CD4-positive, alpha-beta T cell treated with Interleukin-4 for 4 hours (primary cell): Measurements from ENCODE around the gene ANK2.
A peak's percentile ranks its signal among the peaks of the same experiment; 100 is the strongest.

Source experiments
- DNase-seq: peaks from one replicate; pipeline ENCODE4 v3.0.0-alpha.2; 2020

Gene ANK2

DNA sequence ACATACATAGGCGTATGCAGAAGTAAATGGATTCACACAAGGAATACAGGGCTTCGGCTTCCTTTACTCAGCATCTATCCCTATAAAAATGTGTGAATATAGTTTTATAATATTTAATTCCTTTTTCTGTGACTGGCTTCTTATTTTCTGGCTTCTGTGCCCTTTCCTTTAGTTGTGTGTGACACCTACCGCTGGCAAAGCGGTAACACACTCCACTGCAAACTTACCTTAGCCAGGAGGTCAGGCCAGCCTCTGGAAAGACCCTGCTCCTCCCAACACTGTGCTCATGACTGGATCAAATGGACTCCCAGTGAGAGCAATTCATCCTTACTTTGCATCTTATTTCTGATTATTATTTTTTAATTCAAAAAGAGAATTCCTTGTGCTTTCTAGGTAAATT, 244.2 kb downstream of the ANK2 start:
- DNase-seq: no peak

DNA sequence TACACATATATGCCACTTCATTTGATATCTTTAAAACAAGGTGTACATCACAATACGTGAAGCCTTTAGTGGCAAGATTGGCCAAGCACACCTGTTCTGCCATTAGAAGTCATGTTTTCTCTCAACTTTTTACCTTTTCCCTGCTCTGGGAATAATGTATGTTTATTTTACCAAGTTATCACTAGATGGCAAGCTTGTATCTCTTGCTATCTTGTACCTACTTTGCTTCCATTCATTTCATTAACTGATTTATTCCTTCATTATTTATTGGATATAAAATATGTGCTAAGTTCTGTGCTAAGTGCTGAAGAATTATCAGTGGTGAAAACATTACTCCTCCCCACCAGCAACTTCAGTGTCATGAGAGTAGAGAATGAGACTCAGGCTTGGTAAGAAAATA, 245.5 kb downstream of the ANK2 start:
- DNase-seq: no peak

DNA sequence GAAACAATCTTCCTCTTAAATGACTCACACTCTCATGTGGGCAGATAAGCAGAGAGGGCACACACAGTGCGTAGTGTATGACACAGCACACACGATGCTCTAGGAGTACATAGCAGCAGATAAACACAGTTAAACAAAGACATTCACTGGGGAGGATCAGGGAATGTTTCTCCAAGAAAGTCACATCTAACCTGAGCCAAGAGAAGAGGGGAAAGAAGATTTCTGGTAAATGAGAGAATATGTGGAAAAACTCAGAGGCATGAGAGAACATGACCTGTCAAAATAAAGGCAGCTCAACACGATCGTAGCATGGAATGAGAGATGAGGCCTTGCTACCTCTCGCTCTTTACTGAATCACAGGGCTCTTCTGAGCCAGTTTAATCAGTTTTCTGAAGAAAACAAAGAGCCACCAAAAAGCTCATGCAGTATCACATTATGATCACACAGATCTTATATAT, 251.0 kb downstream of the ANK2 start:
- DNase-seq: no peak

DNA sequence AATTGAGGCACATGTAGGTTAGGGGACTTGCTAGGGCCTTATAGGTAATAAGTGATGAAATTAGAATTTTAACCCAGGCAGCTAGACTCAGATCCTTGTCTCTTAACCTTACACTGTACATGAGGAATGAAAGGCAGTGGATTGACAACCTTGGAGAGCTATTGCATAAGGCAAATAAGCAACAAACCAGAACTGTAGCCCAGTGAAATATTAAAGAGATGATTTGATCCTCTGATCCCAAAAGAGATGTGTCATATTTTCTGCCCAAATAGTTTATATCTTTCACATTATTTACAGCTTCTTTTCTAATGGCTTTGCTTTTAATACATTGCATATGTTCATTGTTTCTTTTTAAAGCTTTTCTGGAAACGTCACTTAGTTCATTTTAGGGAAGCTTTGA, 252.6 kb downstream of the ANK2 start:
- no peak for DNase-seq

GRCh38 chr4:113303315-113303714, 253.9 kb downstream of the ANK2 start:
- no peak for DNase-seq

- DNase-seq: no peak
Measured at GRCh38 chr4:113311047-113311446, 261.6 kb downstream of the ANK2 start.

- DNase-seq: no peak
Measured at GRCh38 chr4:113312529-113312928, 263.1 kb downstream of the ANK2 start.

DNA sequence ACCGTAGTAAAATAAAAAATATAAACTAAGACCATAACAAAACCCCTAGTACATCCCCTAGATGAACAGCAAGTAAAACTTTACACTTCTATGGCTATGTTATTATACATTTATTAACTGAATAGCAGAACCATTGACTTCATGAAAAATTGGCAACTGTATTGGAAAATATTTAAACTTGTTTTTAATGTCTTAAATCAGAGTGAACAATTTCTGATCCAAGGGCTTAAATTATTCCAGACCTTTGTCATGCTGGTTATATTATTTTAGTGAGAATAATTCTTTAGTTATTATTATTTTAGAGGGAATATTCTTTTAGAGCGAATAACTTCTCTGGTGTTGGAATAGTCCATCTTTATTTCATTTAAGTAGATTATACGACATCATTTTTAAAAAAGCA, 265.0 kb downstream of the ANK2 start:
- DNase-seq: no peak

- DNase-seq: peak; percentile 3
Measured at GRCh38 chr4:113316879-113317278, 267.4 kb downstream of the ANK2 start.

- DNase-seq: no peak
Measured at GRCh38 chr4:113317523-113317922, 268.1 kb downstream of the ANK2 start.

GRCh38 chr4:113322736-113323135, 273.3 kb downstream of the ANK2 start:
- no peak for DNase-seq

DNA sequence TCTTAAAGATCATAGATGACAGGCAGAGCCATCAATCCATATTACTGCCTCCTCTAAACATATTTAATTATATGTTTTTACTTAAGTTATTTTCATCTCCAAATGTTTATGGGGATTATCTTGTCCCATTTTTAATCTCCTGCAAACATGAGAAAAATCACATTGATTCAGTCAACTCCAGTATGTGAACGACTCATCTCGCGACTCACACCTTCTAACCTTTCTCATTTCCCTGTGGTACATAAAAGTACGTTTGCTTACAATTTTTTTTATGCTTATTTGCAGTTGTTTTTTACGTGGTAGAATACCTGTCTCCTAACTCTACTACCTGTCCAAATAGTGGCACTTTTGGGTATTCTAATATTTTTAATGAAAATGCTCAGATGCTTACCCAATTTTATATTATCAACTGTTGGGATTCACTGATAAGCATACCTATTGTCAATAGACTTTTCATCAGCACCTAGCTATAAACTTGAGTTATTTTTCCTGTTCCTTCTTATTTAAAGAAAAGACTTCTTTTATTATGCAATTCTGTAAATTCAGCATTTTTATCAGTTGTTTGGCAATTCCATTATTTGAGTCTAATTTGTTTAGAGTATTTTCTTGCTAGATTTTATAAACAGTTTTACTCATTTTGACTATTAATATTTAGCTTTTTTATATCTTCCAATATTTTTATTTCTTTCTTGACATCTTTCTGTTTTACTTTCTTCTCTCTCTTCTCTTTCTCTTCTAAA, 276.6 kb downstream of the ANK2 start:
- DNase-seq: no peak

DNA sequence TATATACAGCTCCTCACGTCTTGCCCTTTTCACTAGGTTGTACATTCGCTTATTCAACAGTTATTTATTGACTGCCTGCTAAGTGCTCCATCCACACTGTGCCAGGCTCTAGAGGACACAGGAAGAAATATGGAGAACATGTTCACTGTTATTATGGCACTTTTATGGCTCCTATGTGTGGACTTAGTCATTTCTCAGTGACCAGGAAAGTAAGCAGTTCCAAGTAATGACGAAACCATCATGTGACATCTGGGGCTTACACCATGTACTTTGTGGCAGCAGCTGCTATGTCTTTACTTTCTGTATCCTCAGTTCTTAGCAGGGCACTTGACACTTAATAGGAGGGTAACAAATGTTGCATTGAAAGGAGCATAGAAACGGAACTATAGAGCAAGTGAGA, 278.0 kb downstream of the ANK2 start:
- no peak for DNase-seq

- DNase-seq: no peak
Measured at GRCh38 chr4:113328514-113328913, 279.1 kb downstream of the ANK2 start.

GRCh38 chr4:113330200-113330599, 280.7 kb downstream of the ANK2 start:
- no peak for DNase-seq

DNA sequence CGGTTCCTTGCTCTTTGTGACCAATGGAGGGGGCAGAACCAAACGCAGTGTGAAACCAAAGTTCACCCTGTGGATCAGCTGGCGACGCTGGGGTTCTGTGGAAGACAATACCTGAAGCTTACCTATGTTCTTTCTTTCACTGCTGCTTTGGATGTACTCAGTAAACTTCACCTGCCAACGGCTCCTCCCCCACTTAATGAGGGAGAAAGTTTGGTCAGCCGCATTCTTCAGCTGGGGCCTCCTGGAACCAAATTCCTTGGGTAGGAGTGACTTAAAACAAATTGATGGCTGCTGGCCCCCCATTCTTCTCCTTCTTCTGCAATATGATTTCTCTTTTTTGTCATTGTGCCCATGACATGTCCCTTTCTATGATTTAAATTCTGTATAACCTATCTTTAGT, 282.4 kb downstream of the ANK2 start:
- no peak for DNase-seq

- DNase-seq: no peak
Measured at GRCh38 chr4:113332701-113333100, 283.2 kb downstream of the ANK2 start.

DNA sequence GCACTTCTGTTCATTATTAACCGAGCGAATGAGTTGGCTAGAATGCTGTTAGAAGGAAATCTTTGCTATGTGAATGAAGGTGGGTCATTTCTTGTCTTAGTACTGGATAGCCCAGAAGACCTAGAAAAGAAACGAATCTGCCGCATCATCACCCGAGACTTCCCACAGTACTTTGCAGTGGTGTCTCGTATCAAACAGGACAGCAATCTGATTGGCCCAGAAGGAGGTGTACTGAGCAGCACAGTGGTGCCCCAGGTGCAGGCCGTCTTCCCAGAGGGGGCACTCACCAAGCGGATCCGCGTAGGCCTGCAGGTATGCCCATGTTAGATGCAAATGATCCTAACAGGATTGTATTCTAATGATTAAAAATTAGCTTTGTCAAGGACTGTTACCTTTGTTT, 286.3 kb downstream of the ANK2 start:
- DNase-seq: no peak

DNA sequence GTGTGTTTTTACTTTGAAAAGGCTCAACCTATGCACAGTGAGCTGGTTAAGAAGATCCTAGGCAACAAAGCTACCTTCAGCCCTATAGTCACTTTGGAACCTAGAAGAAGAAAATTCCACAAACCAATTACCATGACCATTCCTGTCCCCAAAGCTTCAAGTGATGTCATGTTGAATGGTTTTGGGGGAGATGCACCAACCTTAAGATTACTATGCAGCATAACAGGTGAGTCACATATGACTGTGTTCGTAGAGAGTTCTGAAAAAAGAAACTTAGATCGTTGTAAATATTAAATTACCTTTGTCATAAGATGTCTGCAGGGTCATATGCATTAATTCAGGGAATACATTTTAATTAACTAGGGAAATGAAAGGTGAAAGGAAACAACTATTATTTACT, 287.1 kb downstream of the ANK2 start:
- DNase-seq: no peak

DNA sequence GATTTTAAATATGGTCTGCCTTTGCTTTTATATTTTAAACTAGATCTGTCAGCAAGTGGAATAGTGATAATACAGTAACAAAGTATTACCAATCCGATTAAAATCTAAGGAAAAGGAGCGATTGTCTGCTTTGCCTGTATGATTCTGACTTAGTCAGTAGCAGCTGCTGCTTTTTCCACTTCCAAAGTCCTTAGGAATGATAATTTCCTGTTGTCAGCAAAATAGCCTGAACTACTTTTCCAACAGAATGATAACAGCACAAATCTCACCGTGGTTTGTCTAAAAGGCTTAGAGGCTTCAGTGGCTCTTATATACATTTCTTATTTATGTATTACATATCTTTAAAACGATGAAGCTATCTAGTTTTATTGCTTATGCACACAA, 290.0 kb downstream of the ANK2 start:
- DNase-seq: no peak

DNA sequence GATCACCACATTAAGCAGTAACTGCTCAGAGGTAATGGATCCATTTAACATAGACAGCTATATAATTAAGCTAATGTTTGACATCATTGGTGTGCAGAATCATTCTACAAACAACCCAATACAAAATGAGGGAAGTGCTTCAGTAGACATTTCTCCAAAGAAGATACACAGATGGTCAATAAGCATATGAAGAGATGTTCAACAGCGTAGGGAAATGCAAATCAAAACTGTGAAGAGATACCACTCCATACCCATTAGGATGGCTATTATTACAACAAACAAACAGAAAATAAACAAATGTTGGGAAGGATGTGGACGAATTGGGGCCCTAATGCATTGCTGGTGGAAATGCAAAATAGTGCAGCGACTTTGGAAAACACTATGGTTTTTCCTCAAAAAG, 294.6 kb downstream of the ANK2 start:
- DNase-seq: no peak

DNA sequence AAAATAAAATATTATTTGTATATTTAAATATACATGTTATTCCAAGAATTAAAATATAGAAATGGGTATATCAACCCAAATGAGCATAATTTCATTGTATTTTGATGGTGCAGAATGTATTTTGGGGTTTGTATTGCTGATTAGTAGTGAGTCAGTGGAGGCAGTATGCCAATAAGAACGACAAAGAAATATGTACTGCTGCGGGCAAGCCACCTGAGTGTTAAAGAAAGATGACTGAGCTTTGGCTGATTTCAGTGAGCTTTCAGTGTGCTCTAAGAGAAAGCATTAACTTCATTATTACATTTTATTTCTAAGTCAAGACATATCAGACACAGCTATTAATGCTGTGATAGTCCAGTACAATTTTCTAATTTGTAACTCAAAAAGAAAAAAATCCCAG, 297.8 kb downstream of the ANK2 start:
- DNase-seq: no peak

DNA sequence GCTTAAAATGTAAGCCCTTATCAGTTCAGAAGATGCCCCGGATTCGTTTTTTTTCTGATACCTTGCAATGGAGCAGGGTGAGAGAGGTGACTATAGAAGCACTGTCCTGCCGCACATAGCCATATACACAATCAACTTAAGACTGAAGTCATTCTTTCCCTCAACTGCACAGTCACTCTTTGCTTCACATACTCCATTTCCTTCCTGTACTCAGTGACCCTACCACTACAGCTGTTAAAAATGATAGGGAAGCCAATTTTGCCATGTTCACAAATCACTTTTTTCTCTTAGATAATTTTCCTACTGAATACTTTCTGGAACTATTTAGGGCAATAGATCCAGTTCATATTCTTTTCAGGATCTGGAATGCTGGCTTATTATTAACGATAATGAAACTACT, 300.0 kb downstream of the ANK2 start:
- DNase-seq: no peak

DNA sequence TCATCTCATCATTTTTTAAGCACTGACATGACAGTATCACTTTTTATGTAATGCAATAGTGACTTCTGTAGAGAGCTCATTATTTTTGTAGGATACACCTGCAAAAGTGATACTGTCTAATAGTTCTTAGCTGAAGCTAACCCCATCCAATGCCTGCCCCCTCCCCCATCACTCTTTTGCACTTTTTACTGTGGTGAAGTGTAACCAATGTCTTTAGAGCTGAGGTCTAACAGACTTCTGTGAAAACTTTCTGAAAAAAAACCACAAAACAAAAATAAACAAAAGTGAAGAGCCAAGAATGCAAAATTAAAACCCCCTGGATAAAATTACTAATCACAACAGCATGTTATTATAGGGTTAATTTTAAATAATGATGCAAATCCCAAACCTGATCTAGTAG, 301.1 kb downstream of the ANK2 start:
- no peak for DNase-seq

GRCh38 chr4:113355550-113356371, 306.3 kb downstream of the ANK2 start:
- DNase-seq: peak; percentile 85
